K562 (cell line): ENCODE data around the gene OPA3. TPM values are rescaled to one million over a fixed set of nuclear protein-coding genes. Genes with fewer than 3 reads are reported as not detected.

ENCODE experiments used
- ARID1B ChIP-seq: fragments of 450-650 bp; IDR thresholded peaks from 2 replicates; pipeline ENCODE4 v1.6.1; 2016; ENCODE audit warnings: antibody characterized with exemption, mild to moderate bottlenecking, inconsistent platforms
- ARID2 ChIP-seq: fragments of 450-650 bp; IDR thresholded peaks from 2 replicates; pipeline ENCODE4 v1.6.1; 2017; ENCODE audit warnings: antibody characterized with exemption, mild to moderate bottlenecking
- GTF2F1 ChIP-seq: IDR thresholded peaks from 2 replicates; pipeline ENCODE4 v1.6.1; 2011; ENCODE audit warnings: low read depth, low read length, improper control_type of control experiment
- KDM1A ChIP-seq, 2 experiments: fragments of 450-650 bp; IDR thresholded peaks; 2 replicates each; pipeline ENCODE4 v1.6.1; 2016; ENCODE audit warnings: mild to moderate bottlenecking in 2 of 2
- MGA ChIP-seq: fragments of 450-650 bp; IDR thresholded peaks from 2 replicates; pipeline ENCODE4 v1.6.1; 2016; ENCODE audit warnings: mild to moderate bottlenecking, moderate library complexity
- POLR2A ChIP-seq: fragments of 450-650 bp; conservative IDR thresholded peaks from 2 replicates; pipeline ENCODE4 v1.6.1; 2016
- SMAD4 ChIP-seq: fragments of 250-450 bp; sonication (Bioruptor Pico); conservative IDR thresholded peaks from 2 replicates; pipeline ENCODE4 v1.8.0; 2021; ENCODE audit warnings: inconsistent platforms, mild to moderate bottlenecking, moderate library complexity
- STAT5B ChIP-seq: fragments of 250-450 bp; sonication (Bioruptor Pico); IDR thresholded peaks from 2 replicates; pipeline ENCODE4 v1.8.0; 2021; ENCODE audit warnings: mild to moderate bottlenecking, inconsistent platforms
- TCF7 ChIP-seq: sonication (generic); IDR thresholded peaks from 2 replicates; pipeline ENCODE4 v1.6.1; 2016; ENCODE audit warnings: antibody characterized with exemption, borderline replicate concordance
- ZBTB7A ChIP-seq: IDR thresholded peaks from 2 replicates; pipeline ENCODE4 v1.6.1; 2011; ENCODE audit warnings: low read depth, mild to moderate bottlenecking, low read length, moderate library complexity, borderline replicate concordance; ENCODE audit not compliant: control insufficient read depth
- ZMIZ1 ChIP-seq, 2 experiments: fragments of 150-350 bp in 1 of 2; IDR thresholded peaks; 2 replicates each; pipeline ENCODE4 v1.6.1; 2012 to 2016; ENCODE audit warnings: low read depth in 2 of 2, low read length in 2 of 2, mild to moderate bottlenecking in 1 of 2, moderate library complexity in 1 of 2
- ZNF282 ChIP-seq: sonication (generic); formaldehyde crosslinking; IDR thresholded peaks from 2 replicates; pipeline ENCODE4 v1.8.1; 2023; ENCODE audit warnings: missing genetic modification reagents
- polyA plus RNA-seq, 8 experiments: library from polyadenylated mRNA; depleted of rRNA in 4 of 8; stranded (reverse) in 5 of 8; unstranded in 3 of 8; fragments of >200 nt; fragmentation: Nextera tagmentation in 2 of 8; fragmentation: Illumina TruSeq in 1 of 8; extraction: Ambion mirVana in 2 of 8; extraction: Trizol in 1 of 8; gene quantifications; 2 replicates each; pipeline versions ENCODE4 v1.2.1 to v1.2.3, GENCODE V29; 2011 to 2014; ENCODE audit warnings: inconsistent platforms in 1 of 8, missing spikeins in 1 of 8
- total RNA-seq, 7 experiments: library from RNA; depleted of rRNA in 6 of 7; stranded (reverse); fragments of >200 nt in 6 of 7; fragmentation: Illumina TruSeq in 2 of 7; extraction: Trizol in 2 of 7; gene quantifications; 2 replicates each; pipeline versions ENCODE4 v1.2.1 to v1.2.3, GENCODE V29; 2011 to 2021; ENCODE audit warnings: low replicate concordance in 1 of 7

OPA3 gene
- total and polyA plus RNA-seq, 9 of the 15 experiments (the other 6 are each of a cell fraction or from before 2014, with no cell fraction given): 1.4 to 18.8 (median 9.0) TPM

- TF ChIP-seq ZMIZ1 (IDR thresholded peaks at IDR 0.05; ENCODE audit: low read depth in 2 of 2, low read length in 2 of 2) (no peak), SMAD4 (no peak), STAT5B (CRISPR knock-in tag) (no peak), KDM1A (IDR thresholded peaks at IDR 0.05) (peak; percentile 80 to 85; a peak in 3 of 4 replicates), ZBTB7A (no peak), MGA (no peak), TCF7 (no peak), ZNF282 (no peak), ARID1B (no peak), POLR2A (no peak), GTF2F1 (no peak), ARID2 (no peak)
Measured at GRCh38 chr19:45524575-45525129, 60.0 kb downstream of the OPA3 start (continued).
